GM18907 (cell line): ENCODE measurements around the gene ATP2B2.

ENCODE experiments used
- ATAC-seq: cut with Tn5 transposase; IDR thresholded peaks from one replicate; pipeline ENCODE4 v1.9.1; 2021; ENCODE audit warnings: mild to moderate bottlenecking, moderate library complexity; ENCODE audit not compliant: unreplicated experiment

ATP2B2 gene

GRCh38 chr3:10335190-10335738, 170.1 kb downstream of the ATP2B2 start:
- no peak for ATAC-seq

DNA sequence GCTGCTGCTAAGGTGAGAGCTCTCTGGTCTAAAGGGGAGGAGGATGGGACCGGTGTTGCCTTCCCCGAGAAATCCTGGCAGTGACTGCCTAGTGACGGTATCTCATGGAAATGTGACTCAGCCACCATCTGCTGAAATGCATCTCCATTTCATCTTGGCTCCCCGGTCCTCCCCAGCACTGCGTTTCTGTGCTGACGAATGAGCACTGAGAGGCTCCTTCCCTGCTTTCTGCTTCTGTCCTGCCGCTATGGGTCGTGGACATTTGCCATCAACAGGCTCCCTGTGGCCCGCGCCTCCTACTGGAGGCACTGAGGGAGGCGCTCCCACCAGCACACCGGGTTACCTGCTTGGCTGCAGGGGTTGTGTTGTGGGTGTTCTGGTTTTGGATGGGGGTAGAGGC, 170.9 kb downstream of the ATP2B2 start:
- ATAC-seq: no peak

DNA sequence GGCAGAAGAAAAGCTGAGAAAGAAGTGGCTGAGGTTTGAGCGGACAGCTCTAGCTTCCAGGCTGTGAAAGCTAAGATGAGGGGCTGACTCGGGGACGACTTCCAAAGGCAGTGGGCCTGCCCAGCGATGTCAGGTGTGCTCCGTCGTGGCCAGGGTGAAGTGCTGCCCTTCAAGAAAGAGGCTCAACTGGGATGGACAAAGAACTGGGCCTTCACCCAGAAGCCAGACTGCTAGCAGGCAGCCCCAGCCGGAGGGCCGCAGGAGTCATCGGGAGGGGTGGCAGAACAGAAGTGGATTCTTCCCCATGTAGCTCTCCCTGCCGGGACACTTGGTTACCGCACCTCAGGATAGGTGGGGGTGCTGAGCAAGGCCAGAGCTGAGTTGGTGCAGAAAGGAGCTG, 171.3 kb downstream of the ATP2B2 start:
- ATAC-seq: no peak

DNA sequence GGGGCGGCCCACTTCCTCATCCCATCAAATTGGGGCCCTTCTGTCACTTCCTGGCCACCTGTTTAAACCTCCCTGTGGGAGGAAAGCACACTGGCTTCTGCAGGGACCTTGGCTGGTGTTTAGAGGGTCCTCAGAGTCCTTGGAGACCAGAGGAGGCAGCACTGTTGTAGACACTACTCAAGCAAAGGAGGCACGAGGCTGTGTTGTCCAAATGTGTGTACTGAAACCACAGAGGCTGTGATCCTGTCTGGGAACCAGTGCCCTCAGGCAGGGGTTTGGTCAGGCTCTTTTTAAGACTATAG, 172.1 kb downstream of the ATP2B2 start:
- no peak for ATAC-seq

GRCh38 chr3:10332481-10333348, 172.7 kb downstream of the ATP2B2 start:
- no peak for ATAC-seq

- ATAC-seq: no peak
Measured at GRCh38 chr3:10331320-10331719, 174.1 kb downstream of the ATP2B2 start.

GRCh38 chr3:10330319-10330718, 175.1 kb downstream of the ATP2B2 start:
- ATAC-seq: no peak

DNA sequence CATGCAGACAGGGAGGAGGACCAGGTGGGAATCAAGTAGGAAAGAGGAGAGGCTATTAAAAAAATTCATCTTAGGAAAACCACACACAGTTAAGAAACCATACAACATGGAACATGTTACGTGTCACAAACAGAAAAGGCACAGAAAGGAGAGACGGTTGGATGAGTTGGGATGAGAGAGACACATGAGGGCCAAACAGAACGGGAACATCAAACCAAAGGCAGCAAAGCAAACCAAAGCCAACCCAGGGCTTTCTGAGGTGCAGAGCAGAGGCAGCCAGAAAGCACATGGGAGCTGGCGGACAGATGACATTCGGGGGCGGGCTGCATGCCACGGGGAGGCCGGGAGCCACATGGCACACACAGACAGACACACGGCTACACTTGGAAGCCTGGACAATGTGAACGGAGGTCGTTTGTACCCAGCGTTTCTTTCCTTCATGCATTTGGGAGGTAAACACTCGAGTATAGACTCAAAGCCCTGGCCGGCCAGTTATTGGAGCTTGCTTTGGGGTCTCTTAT, 175.8 kb downstream of the ATP2B2 start:
- ATAC-seq: no peak

- no peak for ATAC-seq
Measured at GRCh38 chr3:10328460-10329071, 176.8 kb downstream of the ATP2B2 start.

GRCh38 chr3:10327592-10327991, 177.8 kb downstream of the ATP2B2 start:
- ATAC-seq: no peak

GRCh38 chr3:10322352-10322710, 183.1 kb downstream of the ATP2B2 start:
- no peak for ATAC-seq

GRCh38 chr3:10321630-10322351, 183.6 kb downstream of the ATP2B2 start:
- no peak for ATAC-seq

- peak; percentile 4 for ATAC-seq
Measured at GRCh38 chr3:10320320-10320677, 185.1 kb downstream of the ATP2B2 start.

DNA sequence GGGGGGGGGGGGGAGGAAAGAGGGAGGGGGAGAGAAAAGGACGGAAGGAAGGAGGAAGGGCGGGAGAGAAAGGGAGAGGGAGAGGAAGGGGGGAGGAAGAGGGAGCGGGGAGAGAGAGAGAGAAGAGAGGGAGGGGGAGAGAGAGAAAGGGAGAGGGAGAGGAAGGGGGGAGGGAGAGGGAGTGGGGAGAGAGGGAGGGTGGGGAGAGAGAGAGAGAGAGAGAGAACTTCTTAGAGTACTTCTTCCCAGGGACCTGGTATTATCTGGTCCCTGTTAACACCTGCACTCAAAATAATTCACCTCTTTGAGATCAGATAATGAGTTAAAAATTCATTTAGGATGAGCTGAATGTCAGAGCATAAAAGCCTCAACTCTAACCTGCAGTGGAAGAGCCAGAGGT, 185.6 kb downstream of the ATP2B2 start:
- no peak for ATAC-seq

- ATAC-seq: no peak
Measured at GRCh38 chr3:10319251-10319650, 186.1 kb downstream of the ATP2B2 start.

GRCh38 chr3:10317961-10318350, 187.4 kb downstream of the ATP2B2 start:
- ATAC-seq: no peak

DNA sequence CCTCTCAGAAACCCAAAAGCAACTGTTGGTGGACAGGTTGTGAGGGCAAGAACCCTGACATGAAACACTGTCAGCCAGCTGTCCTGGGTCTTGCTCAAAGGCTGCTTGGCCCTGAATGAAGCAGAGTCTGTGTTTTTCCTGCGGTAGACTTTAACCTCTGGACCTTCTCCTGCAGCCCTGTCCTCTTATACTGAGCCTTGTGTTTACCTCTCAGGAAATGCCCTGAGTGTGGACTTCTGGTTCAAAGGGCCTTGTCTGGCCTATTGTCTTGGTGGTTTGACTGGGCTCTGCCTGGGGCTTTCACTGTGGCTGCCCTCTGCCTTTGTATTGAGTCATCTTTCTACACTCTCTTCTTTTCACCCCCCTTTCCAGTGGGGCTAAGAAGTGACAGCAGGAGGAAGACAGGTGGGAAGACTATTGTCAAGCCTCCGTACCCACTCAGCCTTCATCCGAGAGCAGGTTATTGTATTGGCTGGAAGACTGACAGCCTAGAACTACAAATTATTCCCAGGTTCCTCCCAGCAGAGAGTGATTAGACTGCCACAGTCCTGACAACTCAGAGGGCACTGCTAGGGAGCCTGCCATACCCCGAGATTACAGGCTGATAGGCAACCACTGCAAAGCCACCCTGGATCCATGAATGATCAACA, 187.9 kb downstream of the ATP2B2 start:
- no peak for ATAC-seq

DNA sequence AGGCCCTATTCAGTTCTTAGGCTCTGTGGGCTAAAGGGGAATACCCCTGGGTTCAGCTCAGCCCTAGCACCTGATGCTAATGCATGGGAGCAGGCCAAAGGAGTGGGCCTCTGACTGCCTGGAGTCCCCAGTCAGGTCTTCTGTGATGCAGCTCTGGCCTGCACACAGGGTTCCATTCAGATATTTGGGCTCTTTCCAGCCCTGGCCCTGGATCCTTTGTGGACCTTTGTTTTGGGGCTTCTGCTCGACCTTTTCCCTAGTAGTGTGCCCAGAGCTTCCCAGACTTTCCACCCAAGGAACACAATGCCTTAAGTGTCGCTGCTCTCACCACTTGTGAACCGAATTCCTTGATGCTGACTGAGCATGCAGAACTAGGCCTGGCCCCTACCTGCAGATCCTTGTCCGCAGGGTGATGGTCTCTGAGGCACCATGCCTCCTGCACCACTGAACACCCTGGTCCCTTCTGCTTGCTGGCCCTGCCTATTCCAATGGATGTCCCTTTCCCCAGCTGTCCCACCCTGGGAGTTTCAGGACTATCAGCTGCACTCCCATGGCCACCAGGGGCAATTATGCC, 189.5 kb downstream of the ATP2B2 start:
- no peak for ATAC-seq

DNA sequence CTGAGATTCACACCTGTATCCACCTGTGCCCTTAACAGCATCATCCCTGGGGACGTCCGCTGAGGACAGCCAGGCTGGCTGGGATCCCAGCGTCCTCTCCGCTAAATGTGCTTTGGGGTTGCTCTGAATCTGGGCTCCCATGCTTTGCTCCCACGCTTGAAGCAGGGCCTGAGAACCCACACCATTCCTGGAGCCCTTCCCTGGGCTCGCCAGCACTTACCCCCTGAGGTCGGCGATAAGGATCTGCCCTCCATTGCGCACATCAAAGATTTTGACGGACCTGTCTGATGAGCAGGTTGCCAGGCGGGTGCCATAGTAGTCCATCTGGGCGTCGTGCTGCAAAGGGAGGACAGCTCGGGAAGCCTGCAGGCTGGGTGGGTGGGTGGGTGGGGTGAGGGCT, 190.3 kb downstream of the ATP2B2 start:
- ATAC-seq: no peak

DNA sequence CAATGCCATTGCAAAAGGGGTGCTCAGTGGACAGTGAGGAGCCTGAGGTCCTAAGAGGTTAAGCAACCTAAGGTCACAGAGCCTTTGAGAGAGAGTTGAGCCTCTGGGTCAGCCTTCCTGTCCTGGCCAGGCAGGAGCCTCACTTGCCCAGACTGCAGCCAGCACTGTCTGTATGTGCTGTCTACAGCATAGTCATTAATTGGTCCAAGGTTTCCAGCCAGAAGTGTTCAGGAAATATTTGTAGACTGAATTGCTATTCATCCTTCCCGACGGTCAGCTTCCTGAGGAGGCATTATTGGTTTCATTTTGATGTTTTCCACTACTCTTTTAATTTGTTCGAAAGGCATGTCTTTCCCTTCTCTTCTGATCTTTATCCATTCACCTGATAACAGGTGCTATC, 192.5 kb downstream of the ATP2B2 start:
- ATAC-seq: no peak

GRCh38 chr3:10312391-10312790, 193.0 kb downstream of the ATP2B2 start:
- ATAC-seq: no peak
